K562 (cell line): ENCODE data around the gene CNR2. TPM values are rescaled to one million over a fixed set of nuclear protein-coding genes. Genes with fewer than 3 reads are reported as not detected.

ENCODE experiments used
- CUX1 ChIP-seq: fragments of 200-800 bp; sonication (Bioruptor generic); IDR thresholded peaks from 2 replicates; pipeline ENCODE4 v1.6.1; 2016; ENCODE audit warnings: missing genetic modification characterization, missing compliant biosample characterization
- DDX20 ChIP-seq: fragments of 450-650 bp; IDR thresholded peaks from 2 replicates; pipeline ENCODE4 v1.6.1; 2016; ENCODE audit warnings: missing genetic modification characterization, low read depth, mild to moderate bottlenecking, missing compliant biosample characterization, moderate library complexity
- HNRNPH1 ChIP-seq: fragments of 200-400 bp; formaldehyde crosslinking; optimal IDR thresholded peaks from 2 replicates; pipeline ENCODE3; 2017; ENCODE audit warnings: low read depth, mild to moderate bottlenecking, low read length, moderate library complexity
- JUND ChIP-seq, 2 experiments: IDR thresholded peaks; 2 replicates in 1 of 2; 3 replicates in 1 of 2; pipeline ENCODE4 v1.6.1; 2011; ENCODE audit warnings: borderline replicate concordance in 2 of 2, low read depth in 2 of 2, low read length in 2 of 2, improper control_type of control experiment in 1 of 2, missing biosample characterization in 1 of 2, missing genetic modification characterization in 1 of 2, missing genetic modification reagents in 1 of 2
- MLX ChIP-seq, 2 experiments: fragments of 450-650 bp in 1 of 2; sonication (generic) in 1 of 2; formaldehyde crosslinking; conservative IDR thresholded peaks; 2 replicates each; pipeline versions ENCODE4 v1.4.0 to v1.8.1; 2020 to 2022; ENCODE audit warnings: mild to moderate bottlenecking in 1 of 2, missing genetic modification reagents in 1 of 2
- RCOR1 ChIP-seq, 2 experiments: IDR thresholded peaks; 2 replicates each; pipeline ENCODE4 v1.6.1; 2012; ENCODE audit warnings: low read depth in 2 of 2, low read length in 2 of 2, borderline replicate concordance in 1 of 2, improper control_type of control experiment in 1 of 2
- RNF219 ChIP-seq: fragments of 250-450 bp; sonication (Bioruptor Pico); IDR thresholded peaks from 2 replicates; pipeline ENCODE4 v1.5.0; 2022; ENCODE audit warnings: mild to moderate bottlenecking
- STAT5B ChIP-seq: fragments of 250-450 bp; sonication (Bioruptor Pico); IDR thresholded peaks from 2 replicates; pipeline ENCODE4 v1.8.0; 2021; ENCODE audit warnings: mild to moderate bottlenecking, inconsistent platforms
- ZMIZ1 ChIP-seq, 2 experiments: fragments of 150-350 bp in 1 of 2; IDR thresholded peaks; 2 replicates each; pipeline ENCODE4 v1.6.1; 2012 to 2016; ENCODE audit warnings: low read depth in 2 of 2, low read length in 2 of 2, mild to moderate bottlenecking in 1 of 2, moderate library complexity in 1 of 2
- ZNF280B ChIP-seq: fragments of 250-450 bp; sonication (Bioruptor Pico); IDR thresholded peaks from 2 replicates; pipeline ENCODE4 v1.5.1; 2021; ENCODE audit warnings: mild to moderate bottlenecking
- ZNF311 ChIP-seq: fragments of 250-450 bp; sonication (Bioruptor Pico); IDR thresholded peaks from 2 replicates; pipeline ENCODE4 v1.4.0; 2020; ENCODE audit warnings: mild to moderate bottlenecking, moderate library complexity
- ZNF354B ChIP-seq: fragments of 250-450 bp; sonication (Bioruptor Pico); IDR thresholded peaks from 2 replicates; pipeline ENCODE4 v1.4.0; 2020
- ZNF766 ChIP-seq: fragments of 200-800 bp; sonication (Bioruptor generic); conservative IDR thresholded peaks from 2 replicates; pipeline ENCODE4 v1.6.1; 2016; ENCODE audit warnings: missing genetic modification characterization, missing compliant biosample characterization
- polyA plus RNA-seq, 8 experiments: library from polyadenylated mRNA; depleted of rRNA in 4 of 8; stranded (reverse) in 5 of 8; unstranded in 3 of 8; fragments of >200 nt; fragmentation: Nextera tagmentation in 2 of 8; fragmentation: Illumina TruSeq in 1 of 8; extraction: Ambion mirVana in 2 of 8; extraction: Trizol in 1 of 8; gene quantifications; 2 replicates each; pipeline versions ENCODE4 v1.2.1 to v1.2.3, GENCODE V29; 2011 to 2014; ENCODE audit warnings: inconsistent platforms in 1 of 8, missing spikeins in 1 of 8
- total RNA-seq, 7 experiments: library from RNA; depleted of rRNA in 6 of 7; stranded (reverse); fragments of >200 nt in 6 of 7; fragmentation: Illumina TruSeq in 2 of 7; extraction: Trizol in 2 of 7; gene quantifications; 2 replicates each; pipeline versions ENCODE4 v1.2.1 to v1.2.3, GENCODE V29; 2011 to 2021; ENCODE audit warnings: low replicate concordance in 1 of 7

Gene CNR2
- total and polyA plus RNA-seq, 9 of the 15 experiments (the other 6 are each of a cell fraction or from before 2014, with no cell fraction given) = not detected

GRCh38 chr1:23899070-23899469 is 14.1 kb downstream of the CNR2 start (continued):
- no peak for TF ChIP-seq CUX1 (CRISPR knock-in tag)
- no peak for TF ChIP-seq RNF219 (CRISPR knock-in tag)
- TF ChIP-seq DDX20 (tag) = no peak
- TF ChIP-seq STAT5B (CRISPR knock-in tag) = no peak
- TF ChIP-seq ZNF766 (CRISPR knock-in tag) = peak; percentile 71
- TF ChIP-seq HNRNPH1 = no peak
- TF ChIP-seq ZNF280B (CRISPR knock-in tag) = no peak
- 0 out of 2 replicates have a peak, but pooled peaks have one; percentile 10 for TF ChIP-seq JUND (IDR thresholded peaks at IDR 0.05; ENCODE audit: borderline replicate concordance, low read depth, low read length)
- TF ChIP-seq JUND (tag; IDR thresholded peaks at IDR 0.05; ENCODE audit: borderline replicate concordance, low read depth, low read length) = no peak; the same call in 2 of the 3 replicates
- 0 out of 4 replicates have a peak, but pooled peaks of 1 of the 2 experiments have one; percentile 29 for TF ChIP-seq RCOR1 (IDR thresholded peaks at IDR 0.05; ENCODE audit: borderline replicate concordance in 1 of 2, low read depth in 2 of 2, low read length in 2 of 2)
- TF ChIP-seq ZMIZ1 (IDR thresholded peaks at IDR 0.05; ENCODE audit: low read depth in 2 of 2, low read length in 2 of 2) = no peak
- no peak for TF ChIP-seq ZNF354B (CRISPR knock-in tag)
- TF ChIP-seq MLX (CRISPR knock-in tag; conservative IDR thresholded peaks at IDR 0.05) = no peak
- TF ChIP-seq ZNF311 (CRISPR knock-in tag) = no peak
